ENCODE measurements around the gene NACC2.

NACC2 gene

GRCh38 chr9:136054798-136055714, 40.0 kb downstream of the NACC2 start:
- DNase-seq, result no peak

- no peak for DNase-seq
Measured at GRCh38 chr9:136054146-136054545, 40.9 kb downstream of the NACC2 start.

DNA sequence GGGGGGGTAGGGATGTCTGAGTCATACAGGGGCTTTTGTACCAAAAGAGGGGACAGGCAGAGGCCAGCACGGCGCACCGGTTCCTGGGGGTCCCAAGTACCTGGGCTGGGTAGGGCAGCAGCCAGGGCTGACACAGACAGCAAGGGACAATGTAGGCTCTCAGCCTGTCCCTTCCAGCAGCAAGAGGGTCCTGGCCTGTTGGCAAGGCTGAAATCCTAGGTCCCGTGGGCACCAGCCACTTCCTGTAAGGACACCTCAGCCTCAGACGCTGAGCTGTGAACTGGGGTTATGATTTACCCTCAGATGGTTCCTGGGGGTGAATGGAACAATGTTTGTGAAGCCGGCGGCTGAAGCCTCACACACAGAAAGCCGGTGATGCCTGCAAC, 41.3 kb downstream of the NACC2 start:
- no peak for DNase-seq

DNA sequence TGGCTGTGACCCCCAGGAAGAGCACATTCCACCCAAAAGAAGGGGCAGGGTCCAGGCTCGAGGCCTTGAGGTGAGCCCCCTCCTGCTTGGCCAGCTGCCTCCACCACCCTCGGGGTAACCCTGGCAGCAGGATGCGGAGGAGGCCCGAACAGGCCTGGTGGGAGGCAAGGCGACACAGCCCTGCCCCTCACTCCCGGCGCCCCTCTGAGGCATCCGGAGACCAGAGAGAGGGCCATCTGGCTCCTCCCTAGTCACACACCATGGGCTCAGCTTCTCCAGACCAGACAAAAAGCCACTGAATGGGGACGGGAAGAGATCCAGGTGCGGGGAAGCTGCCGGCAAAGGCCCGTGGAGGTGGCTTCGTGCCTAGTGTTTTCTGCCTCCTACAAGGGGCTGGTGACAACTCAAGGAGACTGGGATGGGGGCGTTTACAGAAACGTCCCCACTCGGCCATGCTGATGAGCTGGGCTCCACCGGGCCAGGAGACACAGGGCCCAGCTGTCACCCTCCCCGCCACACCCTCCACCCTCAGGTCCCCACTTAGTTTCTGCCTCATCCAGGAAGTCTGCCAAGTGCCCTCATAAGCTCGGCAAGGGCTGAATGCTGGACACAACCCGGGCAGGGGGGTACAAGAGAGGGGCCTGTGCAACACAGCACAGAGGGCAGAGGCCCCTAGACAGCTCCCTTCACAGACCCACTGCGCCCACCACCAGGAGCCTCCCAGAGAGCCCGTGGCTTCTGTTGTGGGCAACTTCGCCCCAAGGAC, 41.9 kb downstream of the NACC2 start:
- no peak for DNase-seq

GRCh38 chr9:136052472-136052880, 42.6 kb downstream of the NACC2 start:
- DNase-seq, result no peak

- no peak for DNase-seq
Measured at GRCh38 chr9:136051837-136052471, 43.1 kb downstream of the NACC2 start.

GRCh38 chr9:136051453-136051836, 43.6 kb downstream of the NACC2 start:
- DNase-seq, result no peak

- no peak for DNase-seq
Measured at GRCh38 chr9:136050701-136051452, 44.2 kb downstream of the NACC2 start.

- no peak for DNase-seq
Measured at GRCh38 chr9:136050266-136050700, 44.8 kb downstream of the NACC2 start.

- DNase-seq, result no peak
Measured at GRCh38 chr9:136049491-136050265, 45.4 kb downstream of the NACC2 start.

DNA sequence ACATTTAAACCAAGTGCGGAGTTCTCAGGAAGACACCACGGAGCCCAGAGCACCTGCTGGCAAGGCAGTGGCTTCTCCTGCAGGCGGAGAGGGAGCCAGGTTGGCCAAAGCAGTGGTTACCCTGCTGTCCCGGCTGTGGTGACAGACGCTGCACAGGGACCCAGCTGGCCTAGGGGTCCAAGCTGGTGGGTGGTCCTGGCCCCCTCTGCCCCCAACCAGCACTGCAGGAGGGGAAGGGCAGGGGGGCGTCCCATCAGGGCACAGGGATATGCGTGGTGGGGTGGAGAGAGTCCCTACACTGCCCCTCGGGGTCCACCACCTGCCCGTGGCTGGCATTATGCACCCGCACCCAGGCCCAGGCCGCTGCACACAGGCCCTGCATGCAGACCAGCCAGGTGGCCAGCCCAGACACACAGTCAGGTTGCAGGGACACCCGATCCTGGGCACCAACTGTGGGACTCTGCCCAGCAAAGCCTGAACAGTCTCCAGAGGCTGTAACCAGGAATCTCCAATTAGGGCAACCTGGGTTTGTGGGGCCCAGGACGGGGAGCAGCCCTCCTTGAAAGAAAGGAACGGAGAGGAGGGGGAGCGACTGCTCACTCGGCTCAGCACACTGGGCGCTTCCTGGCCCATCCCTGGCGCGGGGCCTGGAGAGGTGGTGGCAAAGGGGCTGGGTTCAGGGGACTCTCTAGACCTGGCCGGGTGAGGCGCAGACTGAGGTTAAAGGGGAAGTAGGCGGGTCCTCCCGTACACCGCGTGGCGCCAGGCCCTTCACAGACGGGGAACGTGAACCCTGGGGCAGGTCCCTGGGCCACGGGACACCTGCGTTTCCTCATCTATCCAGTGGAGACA, 46.3 kb downstream of the NACC2 start:
- DNase-seq, result no peak

GRCh38 chr9:136047775-136048559, 47.1 kb downstream of the NACC2 start:
- DNase-seq, result no peak

DNA sequence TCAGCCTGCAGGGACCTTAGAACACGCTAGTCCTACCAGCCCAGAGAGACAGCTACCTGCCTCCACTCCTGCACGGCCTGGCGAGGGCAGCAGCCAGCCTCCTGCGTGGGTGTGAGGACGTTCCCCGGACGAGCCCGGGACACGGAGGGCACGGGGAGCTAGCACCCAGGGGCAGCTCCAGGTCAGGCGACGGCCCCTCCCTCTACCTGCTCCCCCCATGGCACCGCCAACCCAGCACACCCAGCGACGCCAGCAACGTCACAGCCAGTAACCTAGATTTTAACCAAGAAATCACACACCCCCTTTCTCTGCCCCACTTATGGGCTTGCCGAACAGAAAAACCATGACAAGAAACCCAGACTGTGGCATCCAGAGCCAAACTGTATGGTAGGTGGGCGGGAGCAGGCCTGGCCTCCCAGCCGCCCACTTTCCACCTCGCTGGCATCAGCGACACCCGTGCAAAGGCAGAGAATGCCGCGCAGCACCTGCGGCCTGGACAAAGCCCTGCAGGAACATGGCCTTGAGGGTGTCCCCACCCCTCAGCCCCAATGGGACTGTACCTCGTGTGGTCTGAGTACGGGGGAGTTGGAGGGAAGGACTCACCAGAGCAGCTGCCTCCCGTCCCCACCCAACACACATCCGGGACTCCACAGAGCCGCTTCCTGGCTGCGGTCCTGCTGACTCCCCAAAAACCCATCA, 47.9 kb downstream of the NACC2 start:
- no peak for DNase-seq

- DNase-seq, result no peak
Measured at GRCh38 chr9:136046554-136046920, 48.6 kb downstream of the NACC2 start.

DNA sequence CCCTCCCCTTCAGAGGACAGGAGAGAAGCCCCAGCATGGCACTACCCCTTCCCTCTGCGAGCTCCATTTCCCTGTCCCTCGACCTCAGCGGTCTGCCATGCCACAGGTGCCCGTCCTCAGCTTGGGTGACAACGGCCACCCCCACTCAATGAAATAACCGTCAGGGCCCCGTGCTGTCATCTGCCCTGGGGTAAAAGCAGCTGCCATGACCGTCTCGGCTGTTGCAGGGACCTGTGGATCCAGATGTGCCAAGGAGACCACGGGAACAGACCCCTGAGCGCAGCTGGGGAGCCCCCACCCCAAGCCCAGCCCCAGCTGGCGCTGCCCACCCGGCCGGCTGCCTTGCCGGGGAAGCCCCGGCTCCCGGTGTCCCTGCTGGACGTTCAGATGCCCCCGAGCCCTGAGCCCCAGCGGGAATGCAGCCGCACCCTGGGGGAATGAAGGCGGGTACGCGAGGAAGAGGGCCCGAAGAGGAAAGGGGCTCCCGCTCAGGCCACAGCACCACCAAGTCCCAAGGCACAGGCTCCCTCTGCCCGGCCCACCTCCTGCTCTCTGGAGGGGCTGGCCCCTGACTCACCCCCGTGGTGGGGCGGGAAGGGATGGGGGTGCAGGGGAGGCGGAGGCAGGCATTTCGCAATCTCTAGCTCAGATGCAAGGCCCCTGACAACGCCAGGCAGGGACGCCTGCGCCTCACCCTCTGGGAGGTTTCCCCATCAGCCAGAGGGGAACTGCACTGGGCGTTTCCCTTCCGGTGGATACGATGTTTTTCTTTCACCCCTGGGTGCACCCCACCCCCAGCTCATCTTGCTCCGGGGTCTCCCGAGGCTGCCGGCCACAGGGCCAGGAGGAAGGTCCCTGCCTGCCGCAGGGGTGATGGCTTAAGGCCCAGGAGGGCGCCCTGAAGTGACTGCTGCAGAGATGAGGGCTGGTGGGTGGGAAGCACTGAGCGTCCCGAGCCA, 49.2 kb downstream of the NACC2 start:
- no peak for DNase-seq

GRCh38 chr9:136044971-136045594, 50.0 kb downstream of the NACC2 start:
- DNase-seq, result no peak

- DNase-seq, result no peak
Measured at GRCh38 chr9:136044207-136044970, 50.7 kb downstream of the NACC2 start.

Measured in CD4-positive, alpha-beta T cell treated with Interleukin-4 for 4 hours (primary cell).